HepG2 (cell line): ENCODE measurements around the gene L2HGDH. TPM values are rescaled to one million over a fixed set of nuclear protein-coding genes. Genes with fewer than 3 reads are reported as not detected.
A peak's percentile ranks its signal among the peaks of the same experiment; 100 is the strongest.

ENCODE experiments used
- ELF4 ChIP-seq: sonication (generic); formaldehyde crosslinking; IDR thresholded peaks from 2 replicates; pipeline ENCODE4 v1.5.0; 2020; ENCODE audit warnings: missing genetic modification reagents, mild to moderate bottlenecking, moderate library complexity, borderline replicate concordance
- EP300 ChIP-seq, 3 experiments: sonication (generic) in 1 of 3; formaldehyde crosslinking in 1 of 3; IDR thresholded peaks; 2 replicates each; pipeline versions ENCODE4 v1.5.1 to v1.6.1; 2011 to 2020; ENCODE audit warnings: low read depth in 2 of 3, low read length in 2 of 3, borderline replicate concordance in 1 of 3, improper control_type of control experiment in 1 of 3, mild to moderate bottlenecking in 1 of 3, missing genetic modification reagents in 1 of 3, moderate library complexity in 1 of 3
- FOXM1 ChIP-seq: sonication (generic); formaldehyde crosslinking; IDR thresholded peaks from 2 replicates; pipeline ENCODE4 v1.5.0; 2020; ENCODE audit warnings: missing genetic modification reagents
- HMG20B ChIP-seq: conservative IDR thresholded peaks from 2 replicates; pipeline ENCODE4 v1.6.1; 2016; ENCODE audit warnings: missing genetic modification reagents, missing compliant biosample characterization
- KDM4B ChIP-seq: sonication (generic); formaldehyde crosslinking; IDR thresholded peaks from 2 replicates; pipeline ENCODE4 v1.4.0; 2020; ENCODE audit warnings: missing genetic modification reagents
- MAF1 ChIP-seq: sonication (generic); formaldehyde crosslinking; IDR thresholded peaks from 2 replicates; pipeline ENCODE4 v1.5.0; 2020; ENCODE audit warnings: missing genetic modification reagents, borderline replicate concordance
- NBN ChIP-seq: fragments of 450-650 bp; conservative IDR thresholded peaks from 2 replicates; pipeline ENCODE4 v1.6.1; 2017
- NFRKB ChIP-seq: fragments of 450-650 bp; IDR thresholded peaks from 2 replicates; pipeline ENCODE4 v1.6.1; 2017
- SALL1 ChIP-seq: sonication (generic); formaldehyde crosslinking; IDR thresholded peaks from 2 replicates; pipeline ENCODE4 v1.8.0; 2022; ENCODE audit warnings: mild to moderate bottlenecking, missing genetic modification reagents
- SIX1 ChIP-seq: sonication (generic); formaldehyde crosslinking; IDR thresholded peaks from 2 replicates; pipeline ENCODE4 v1.4.0; 2020; ENCODE audit warnings: missing genetic modification reagents, borderline replicate concordance
- SIX4 ChIP-seq: sonication (generic); formaldehyde crosslinking; IDR thresholded peaks from 2 replicates; pipeline ENCODE4 v1.4.0; 2020; ENCODE audit warnings: missing genetic modification reagents
- SOX13 ChIP-seq, 3 experiments: fragments of 450-650 bp in 1 of 3; sonication (generic) in 1 of 3; formaldehyde crosslinking in 1 of 3; IDR thresholded peaks in 2 of 3; conservative IDR thresholded peaks in 1 of 3; 2 replicates each; pipeline versions ENCODE4 v1.5.0 to v1.6.1; 2016 to 2020; ENCODE audit warnings: antibody characterized with exemption in 1 of 3, mild to moderate bottlenecking in 1 of 3, missing compliant biosample characterization in 1 of 3, missing genetic modification reagents in 1 of 3, moderate library complexity in 1 of 3
- SP2 ChIP-seq: sonication (generic); formaldehyde crosslinking; IDR thresholded peaks from 2 replicates; pipeline ENCODE4 v1.5.1; 2020; ENCODE audit warnings: mild to moderate bottlenecking, missing genetic modification reagents
- ZBTB3 ChIP-seq: sonication (generic); formaldehyde crosslinking; IDR thresholded peaks from 2 replicates; pipeline ENCODE4 v1.4.0; 2020; ENCODE audit warnings: low read depth, mild to moderate bottlenecking, moderate library complexity, missing genetic modification reagents, borderline replicate concordance
- ZBTB42 ChIP-seq: sonication (generic); formaldehyde crosslinking; IDR thresholded peaks from 2 replicates; pipeline ENCODE4 v1.5.0; 2020; ENCODE audit warnings: mild to moderate bottlenecking, missing genetic modification reagents
- ZNF17 ChIP-seq: sonication (generic); formaldehyde crosslinking; IDR thresholded peaks from 2 replicates; pipeline ENCODE4 v1.5.0; 2020; ENCODE audit warnings: mild to moderate bottlenecking, missing genetic modification reagents
- ZNF33B ChIP-seq: sonication (generic); formaldehyde crosslinking; IDR thresholded peaks from 2 replicates; pipeline ENCODE4 v1.5.1; 2020; ENCODE audit warnings: mild to moderate bottlenecking, missing genetic modification reagents
- ZNF652 ChIP-seq: IDR thresholded peaks from 2 replicates; pipeline ENCODE4 v1.6.1; 2016; ENCODE audit warnings: low read depth, borderline replicate concordance
- ZNF747 ChIP-seq: sonication (generic); formaldehyde crosslinking; IDR thresholded peaks from 2 replicates; pipeline ENCODE4 v1.8.1; 2023; ENCODE audit warnings: missing genetic modification reagents, mild to moderate bottlenecking, borderline replicate concordance
- ZNF749 ChIP-seq: sonication (generic); formaldehyde crosslinking; IDR thresholded peaks from 2 replicates; pipeline ENCODE4 v1.8.0; 2022; ENCODE audit warnings: mild to moderate bottlenecking, missing genetic modification reagents, moderate library complexity, borderline replicate concordance
- ZNF883 ChIP-seq: sonication (generic); formaldehyde crosslinking; IDR thresholded peaks from 2 replicates; pipeline ENCODE4 v1.5.1; 2020; ENCODE audit warnings: mild to moderate bottlenecking, missing genetic modification reagents; ENCODE audit errors: not compliant biosample characterization
- polyA plus RNA-seq, 8 experiments: library from polyadenylated mRNA; depleted of rRNA in 3 of 8; stranded (reverse) in 7 of 8; unstranded in 1 of 8; fragments of >200 nt; fragmentation: Illumina TruSeq in 4 of 8; extraction: Trizol in 4 of 8; gene quantifications; 2 replicates each; pipeline versions ENCODE4 v1.2.1 to v1.2.3, GENCODE V29; 2011 to 2016; ENCODE audit warnings: low read depth in 4 of 8, missing spikeins in 1 of 8, mixed read lengths in 1 of 8; ENCODE audit not compliant: insufficient read depth in 1 of 8
- total RNA-seq, 5 experiments: library from RNA; depleted of rRNA; stranded (reverse); fragments of >200 nt; fragmentation: Illumina TruSeq; extraction: Trizol; gene quantifications; 2 replicates each; pipeline ENCODE4 v1.2.3, GENCODE V29; 2016; ENCODE audit warnings: low read depth in 1 of 5
- TF ChIP-seq, protein P1 (sequence below): sonication (generic); formaldehyde crosslinking; IDR thresholded peaks from 2 replicates; pipeline ENCODE4 v1.5.1; 2020; ENCODE audit warnings: missing genetic modification reagents, mild to moderate bottlenecking, borderline replicate concordance
- TF ChIP-seq, protein P2 (sequence below): sonication (generic); formaldehyde crosslinking; IDR thresholded peaks from 2 replicates; pipeline ENCODE4 v1.8.0; 2022; ENCODE audit warnings: mild to moderate bottlenecking, missing genetic modification reagents, moderate library complexity
- TF ChIP-seq, protein P3 (sequence below): sonication (generic); formaldehyde crosslinking; IDR thresholded peaks from 2 replicates; pipeline ENCODE4 v1.4.0; 2020; ENCODE audit warnings: mild to moderate bottlenecking, missing genetic modification reagents
- TF ChIP-seq, protein P4 (sequence below): sonication (generic); formaldehyde crosslinking; IDR thresholded peaks from 2 replicates; pipeline ENCODE4 v1.5.0; 2020; ENCODE audit warnings: missing genetic modification reagents, mild to moderate bottlenecking, borderline replicate concordance

L2HGDH gene
- total and polyA plus RNA-seq, 2 of the 13 experiments (the other 11 are each of a cell fraction or from before 2014, with no cell fraction given) = 3.3 to 5.0 TPM

DNA sequence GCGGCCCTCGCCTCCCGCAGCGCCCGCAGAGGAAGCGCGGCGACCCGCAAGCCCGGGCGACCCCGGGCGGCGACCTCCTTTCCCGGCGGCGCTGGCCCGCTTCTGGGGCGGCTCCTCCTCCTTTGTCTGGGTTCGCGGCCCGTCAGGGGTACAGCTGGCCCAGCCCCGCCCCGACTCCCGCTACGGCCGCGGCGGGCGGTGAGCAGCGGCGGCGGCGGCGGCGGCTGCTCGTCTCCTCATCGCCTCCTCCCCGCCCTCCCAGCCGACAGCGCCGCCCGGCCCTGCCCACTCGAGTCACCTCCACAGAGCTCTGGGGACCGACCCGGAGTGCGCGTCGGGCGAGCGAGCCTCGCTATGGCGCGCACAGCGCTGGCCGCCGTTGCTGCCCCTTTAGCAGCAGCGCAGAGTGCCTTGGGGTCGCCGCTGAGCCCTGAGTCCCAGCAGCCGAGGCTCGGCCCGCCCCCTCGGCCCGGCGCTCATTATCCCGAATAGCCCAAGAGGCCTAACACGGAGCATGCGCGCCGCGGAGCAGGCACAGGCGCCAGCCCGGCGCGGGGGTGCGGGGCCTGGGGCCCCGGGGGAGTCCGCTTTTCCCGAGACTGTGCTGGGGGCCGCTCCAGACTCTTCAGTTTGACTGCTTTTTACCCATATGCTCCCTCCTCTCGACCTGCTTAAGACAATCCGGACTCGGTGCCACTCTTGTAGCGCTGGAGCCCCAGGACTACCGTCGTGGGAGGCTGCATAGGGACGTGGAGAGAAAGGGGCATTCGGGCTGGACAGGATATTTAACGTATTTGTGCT lies 80.4 kb downstream of the L2HGDH start, which contains the start of gene SOS2 (continued):
- TF ChIP-seq MAF1 (CRISPR knock-in tag) = no peak
- TF ChIP-seq FOXM1 (CRISPR knock-in tag) = no peak
- TF ChIP-seq ZNF652 = no peak
- no peak for TF ChIP-seq SP2
- TF ChIP-seq ZBTB3 (CRISPR knock-in tag) = no peak; the same call in 1 of the 2 replicates
- 0 out of 2 replicates have a peak, but pooled peaks have one; percentile 5 for TF ChIP-seq SOX13 (IDR thresholded peaks at IDR 0.05)
- 0 out of 4 replicates have a peak, but pooled peaks of 1 of the 2 experiments have one; percentile 35 for TF ChIP-seq SOX13 (CRISPR knock-in tag; conservative IDR thresholded peaks at IDR 0.05 in 1 of 2, IDR thresholded peaks at IDR 0.05 in 1 of 2)
- TF ChIP-seq KDM4B (CRISPR knock-in tag) = no peak
- peak; percentile 60; the same call in 1 of the 2 replicates for TF ChIP-seq ZBTB42 (CRISPR knock-in tag)
- no peak for TF ChIP-seq ELF4 (CRISPR knock-in tag)
- TF ChIP-seq ZNF883 (CRISPR knock-in tag) = peak; percentile 73
- TF ChIP-seq HMG20B (CRISPR knock-in tag) = 0 out of 2 replicates have a peak, but pooled peaks have one; percentile 16
- TF ChIP-seq, protein P1, sequence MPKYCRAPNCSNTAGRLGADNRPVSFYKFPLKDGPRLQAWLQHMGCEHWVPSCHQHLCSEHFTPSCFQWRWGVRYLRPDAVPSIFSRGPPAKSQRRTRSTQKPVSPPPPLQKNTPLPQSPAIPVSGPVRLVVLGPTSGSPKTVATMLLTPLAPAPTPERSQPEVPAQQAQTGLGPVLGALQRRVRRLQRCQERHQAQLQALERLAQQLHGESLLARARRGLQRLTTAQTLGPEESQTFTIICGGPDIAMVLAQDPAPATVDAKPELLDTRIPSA (CRISPR knock-in tag) = no peak
- no peak for TF ChIP-seq EP300 (IDR thresholded peaks at IDR 0.05; ENCODE audit: low read depth in 2 of 2, low read length in 2 of 2)
- no peak for TF ChIP-seq EP300 (CRISPR knock-in tag; IDR thresholded peaks at IDR 0.05; ENCODE audit: borderline replicate concordance)
- no peak for TF ChIP-seq SIX4 (CRISPR knock-in tag)
- TF ChIP-seq, protein P2, sequence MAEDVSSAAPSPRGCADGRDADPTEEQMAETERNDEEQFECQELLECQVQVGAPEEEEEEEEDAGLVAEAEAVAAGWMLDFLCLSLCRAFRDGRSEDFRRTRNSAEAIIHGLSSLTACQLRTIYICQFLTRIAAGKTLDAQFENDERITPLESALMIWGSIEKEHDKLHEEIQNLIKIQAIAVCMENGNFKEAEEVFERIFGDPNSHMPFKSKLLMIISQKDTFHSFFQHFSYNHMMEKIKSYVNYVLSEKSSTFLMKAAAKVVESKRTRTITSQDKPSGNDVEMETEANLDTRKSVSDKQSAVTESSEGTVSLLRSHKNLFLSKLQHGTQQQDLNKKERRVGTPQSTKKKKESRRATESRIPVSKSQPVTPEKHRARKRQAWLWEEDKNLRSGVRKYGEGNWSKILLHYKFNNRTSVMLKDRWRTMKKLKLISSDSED (CRISPR knock-in tag) = no peak
- TF ChIP-seq SIX1 (CRISPR knock-in tag) = no peak
- TF ChIP-seq SALL1 = peak; percentile 91
- TF ChIP-seq, protein P3, sequence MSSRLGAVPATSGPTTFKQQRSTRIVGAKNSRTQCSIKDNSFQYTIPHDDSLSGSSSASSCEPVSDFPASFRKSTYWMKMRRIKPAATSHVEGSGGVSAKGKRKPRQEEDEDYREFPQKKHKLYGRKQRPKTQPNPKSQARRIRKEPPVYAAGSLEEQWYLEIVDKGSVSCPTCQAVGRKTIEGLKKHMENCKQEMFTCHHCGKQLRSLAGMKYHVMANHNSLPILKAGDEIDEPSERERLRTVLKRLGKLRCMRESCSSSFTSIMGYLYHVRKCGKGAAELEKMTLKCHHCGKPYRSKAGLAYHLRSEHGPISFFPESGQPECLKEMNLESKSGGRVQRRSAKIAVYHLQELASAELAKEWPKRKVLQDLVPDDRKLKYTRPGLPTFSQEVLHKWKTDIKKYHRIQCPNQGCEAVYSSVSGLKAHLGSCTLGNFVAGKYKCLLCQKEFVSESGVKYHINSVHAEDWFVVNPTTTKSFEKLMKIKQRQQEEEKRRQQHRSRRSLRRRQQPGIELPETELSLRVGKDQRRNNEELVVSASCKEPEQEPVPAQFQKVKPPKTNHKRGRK (CRISPR knock-in tag) = no peak
- no peak for TF ChIP-seq ZNF33B (CRISPR knock-in tag)
- no peak for TF ChIP-seq ZNF749
- no peak for TF ChIP-seq ZNF747 (CRISPR knock-in tag)
- no peak for TF ChIP-seq NBN
- TF ChIP-seq NFRKB = no peak
- TF ChIP-seq ZNF17 (CRISPR knock-in tag) = no peak
- TF ChIP-seq, protein P4, sequence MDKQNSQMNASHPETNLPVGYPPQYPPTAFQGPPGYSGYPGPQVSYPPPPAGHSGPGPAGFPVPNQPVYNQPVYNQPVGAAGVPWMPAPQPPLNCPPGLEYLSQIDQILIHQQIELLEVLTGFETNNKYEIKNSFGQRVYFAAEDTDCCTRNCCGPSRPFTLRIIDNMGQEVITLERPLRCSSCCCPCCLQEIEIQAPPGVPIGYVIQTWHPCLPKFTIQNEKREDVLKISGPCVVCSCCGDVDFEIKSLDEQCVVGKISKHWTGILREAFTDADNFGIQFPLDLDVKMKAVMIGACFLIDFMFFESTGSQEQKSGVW (CRISPR knock-in tag) = no peak
